ENCODE measurements around the gene PNKD. TPM values are rescaled to one million over a fixed set of nuclear protein-coding genes. Genes with fewer than 3 reads are reported as not detected.

PNKD gene
- total RNA-seq, 4 donors from 2014 or later, result 26.1 to 50.4 (median 46.7) TPM

GRCh38 chr2:218389333-218390150 lies 119.2 kb downstream of the PNKD start:
- no peak for TF ChIP-seq CTCF (IDR thresholded peaks at IDR 0.05; ENCODE audit: low read depth)

- TF ChIP-seq CTCF (IDR thresholded peaks at IDR 0.05; ENCODE audit: low read depth), result no peak
Measured at GRCh38 chr2:218391202-218391601, 120.9 kb downstream of the PNKD start.

GRCh38 chr2:218392459-218392858 lies 122.1 kb downstream of the PNKD start:
- no peak for TF ChIP-seq CTCF (IDR thresholded peaks at IDR 0.05; ENCODE audit: low read depth)

GRCh38 chr2:218392891-218393462 lies 122.7 kb downstream of the PNKD start:
- no peak for TF ChIP-seq CTCF (IDR thresholded peaks at IDR 0.05; ENCODE audit: low read depth)

GRCh38 chr2:218393750-218394290 lies 123.5 kb downstream of the PNKD start:
- TF ChIP-seq CTCF (IDR thresholded peaks at IDR 0.05; ENCODE audit: low read depth), result no peak

- TF ChIP-seq CTCF (IDR thresholded peaks at IDR 0.05; ENCODE audit: low read depth), result no peak
Measured at GRCh38 chr2:218394298-218395089, 124.2 kb downstream of the PNKD start.

- no peak for TF ChIP-seq CTCF (IDR thresholded peaks at IDR 0.05; ENCODE audit: low read depth)
Measured at GRCh38 chr2:218395090-218395444, 124.7 kb downstream of the PNKD start.

All from subcutaneous adipose tissue (tissue), 4 donors.